Glomerular visceral epithelial cell (primary cell): ENCODE results near the gene PDE4D.

Source experiments
- DNase-seq: peaks from one replicate; pipeline ENCODE4 v3.0.0-alpha.2; 2016; ENCODE audit errors: extremely low spot score

PDE4D gene

DNA sequence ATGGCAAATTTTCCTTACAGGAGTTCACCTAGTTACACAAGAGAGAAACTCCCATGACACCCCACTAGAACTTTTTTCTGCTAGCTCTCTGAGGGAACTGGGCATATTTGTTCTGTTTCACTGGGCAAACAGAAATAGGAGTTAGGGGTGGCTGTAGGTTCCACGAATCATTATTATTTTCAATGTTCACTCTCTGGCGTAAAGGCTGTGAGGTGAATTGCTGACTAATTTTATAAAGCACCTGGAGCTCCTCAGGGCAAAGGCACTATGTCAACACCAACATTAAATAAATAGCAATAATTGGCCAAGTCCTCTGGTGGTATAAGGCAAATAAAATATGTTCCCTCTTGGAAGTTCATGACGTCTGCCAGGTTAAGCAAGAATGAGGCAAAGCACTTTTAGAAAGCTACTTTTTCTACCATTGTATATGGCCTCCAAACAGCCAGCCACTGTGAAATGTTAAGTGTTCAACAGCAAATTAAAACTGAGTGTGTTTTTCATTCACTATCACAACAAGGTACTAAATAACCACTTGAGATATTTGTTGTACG lies 344.6 kb downstream of the PDE4D start:
- no peak for DNase-seq

DNA sequence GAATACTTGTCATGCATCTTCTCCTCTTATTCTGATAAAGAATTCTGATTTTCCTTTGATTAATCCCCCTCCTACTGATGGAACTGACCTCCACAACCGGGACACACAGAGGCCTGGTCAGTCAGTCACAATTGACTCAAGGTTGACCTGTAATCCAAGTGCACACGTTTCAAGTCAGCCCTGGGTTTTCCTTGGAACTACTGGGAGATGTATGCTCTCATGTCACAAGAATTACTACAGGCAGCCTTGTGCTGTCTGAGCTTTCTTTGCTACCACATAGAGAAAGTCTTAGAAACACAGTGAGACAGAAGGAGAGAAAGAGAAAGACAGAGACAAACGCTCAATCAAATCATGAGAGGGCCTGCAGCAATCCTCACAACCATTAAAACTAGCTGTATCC lies 345.8 kb downstream of the PDE4D start:
- DNase-seq = no peak

DNA sequence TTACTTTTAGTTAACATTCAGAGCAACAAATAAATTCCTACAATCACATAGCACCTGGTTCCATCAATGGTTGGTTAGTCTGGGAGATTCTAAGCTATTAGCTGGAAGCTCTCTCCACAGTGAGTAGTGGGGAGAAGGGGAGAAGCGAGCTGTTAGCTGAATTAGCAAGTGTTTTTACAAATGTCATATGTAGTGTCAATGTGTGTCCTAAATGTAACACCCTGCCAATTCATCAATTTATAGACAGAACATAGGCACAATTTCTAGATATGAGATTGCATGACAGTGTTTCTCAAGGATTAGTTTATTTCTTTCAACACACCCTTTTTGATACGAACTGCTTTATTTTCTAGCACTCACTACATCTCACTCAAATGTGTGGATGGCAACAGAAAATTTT lies 349.0 kb downstream of the PDE4D start:
- DNase-seq = no peak

DNA sequence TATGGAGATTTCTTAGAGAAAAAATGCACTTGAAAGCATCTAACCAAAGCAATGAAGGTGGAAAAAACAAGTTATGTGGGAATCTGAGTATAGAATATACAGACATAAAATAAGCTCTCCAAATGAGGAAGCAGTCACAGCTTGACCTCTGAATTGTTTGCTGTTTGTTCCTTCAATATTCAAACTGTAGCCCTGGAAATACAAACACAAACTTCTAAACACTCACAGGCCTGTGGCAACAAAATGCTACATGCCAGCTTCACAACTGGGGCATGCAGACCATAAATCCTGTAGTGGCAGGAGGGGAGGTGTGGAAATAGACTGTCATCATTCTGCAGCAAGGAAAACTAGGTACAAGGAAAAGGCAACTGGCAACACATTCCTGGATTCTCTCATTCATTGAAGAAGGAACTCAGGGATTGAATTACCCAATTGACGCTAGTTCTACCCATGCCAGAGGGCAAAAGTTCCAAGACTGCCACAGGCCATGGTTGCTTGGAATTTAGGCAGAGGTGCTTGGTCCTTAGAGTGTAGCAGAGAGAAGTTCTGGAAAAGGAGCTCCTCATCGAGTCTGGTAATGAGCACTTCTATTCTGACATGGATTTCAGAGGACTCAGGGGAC lies 349.6 kb downstream of the PDE4D start:
- peak; percentile 41 for DNase-seq

DNA sequence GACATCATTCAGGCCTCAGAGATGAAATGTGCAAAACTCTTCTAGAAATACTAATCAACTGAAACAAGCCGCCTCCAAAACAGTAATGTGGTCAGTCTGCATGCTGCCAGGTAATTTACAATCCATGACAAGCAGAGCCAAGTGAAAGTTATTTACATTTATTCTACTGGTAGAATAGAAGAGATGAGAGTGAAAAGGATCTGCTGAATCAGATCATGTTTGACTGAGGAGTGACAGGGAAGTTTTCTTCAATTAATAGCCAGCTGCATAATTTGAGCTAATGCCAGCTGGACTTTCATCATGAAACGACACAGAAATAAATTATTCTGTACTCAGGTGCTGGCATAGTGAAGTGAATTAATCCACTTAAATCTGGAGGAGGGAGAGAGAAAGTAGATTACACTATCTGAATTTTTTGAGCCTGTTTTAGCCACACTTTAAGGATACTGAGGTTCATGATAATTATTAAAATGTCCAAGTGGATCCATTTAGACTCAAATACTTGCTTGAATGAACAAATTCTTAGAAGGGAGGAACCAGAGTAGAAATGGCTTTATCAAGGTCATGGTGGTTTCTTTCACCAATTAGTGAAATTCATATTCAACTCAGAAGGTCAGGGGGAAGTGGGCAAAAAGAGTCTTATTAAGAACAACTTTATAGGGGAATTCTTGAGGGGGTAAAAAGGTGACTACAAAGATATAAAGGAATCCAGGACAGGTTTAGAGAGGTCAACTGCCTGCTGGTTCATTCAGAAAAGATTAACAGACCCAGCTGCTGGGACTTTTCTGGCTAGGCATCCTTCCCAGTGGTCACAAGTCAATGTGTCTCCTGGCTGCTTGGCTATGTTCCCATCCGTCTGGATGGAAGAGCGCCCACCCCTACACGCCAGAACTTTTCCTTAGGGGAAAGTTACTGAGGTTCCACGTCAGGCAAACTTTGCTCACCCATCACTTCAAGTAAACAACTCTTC lies 350.4 kb downstream of the PDE4D start:
- DNase-seq = peak; percentile 80

DNA sequence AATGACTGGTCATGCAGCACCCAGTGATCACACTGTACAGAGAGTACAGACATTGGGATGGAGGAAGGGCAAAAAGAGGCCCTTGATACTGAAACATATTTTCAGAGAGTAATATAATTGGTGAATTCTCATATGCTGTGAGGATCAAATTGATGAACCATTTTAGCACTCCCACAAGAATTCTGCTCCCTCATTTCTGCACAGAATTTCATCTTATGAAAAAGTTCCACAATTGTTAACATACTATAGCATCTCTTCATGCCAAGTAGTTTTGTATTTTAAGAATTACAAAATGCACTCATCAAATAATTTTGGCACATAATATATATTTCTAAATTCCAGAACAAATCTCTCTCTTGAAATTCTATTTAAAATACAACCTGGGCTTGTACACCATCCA lies 351.2 kb downstream of the PDE4D start:
- DNase-seq = no peak

DNA sequence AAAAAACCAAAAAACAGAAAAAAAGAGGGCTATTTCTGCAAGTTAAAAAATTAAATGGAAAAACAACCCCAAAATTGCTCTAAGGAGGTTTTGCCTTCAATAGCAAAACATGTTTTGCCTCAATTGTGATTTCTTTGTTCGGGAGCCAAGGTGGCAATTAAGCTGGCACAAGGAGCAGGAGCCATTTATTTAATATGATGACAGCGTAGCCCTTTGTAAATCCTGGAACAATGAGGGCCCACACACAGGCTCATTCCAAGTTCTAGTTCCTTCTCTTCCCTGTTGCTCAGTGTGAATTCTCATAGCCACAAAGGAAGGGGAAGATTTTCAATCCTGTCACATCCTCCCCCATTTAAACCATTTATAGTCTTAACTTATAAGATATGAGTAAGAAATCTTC lies 353.2 kb downstream of the PDE4D start:
- DNase-seq = no peak

DNA sequence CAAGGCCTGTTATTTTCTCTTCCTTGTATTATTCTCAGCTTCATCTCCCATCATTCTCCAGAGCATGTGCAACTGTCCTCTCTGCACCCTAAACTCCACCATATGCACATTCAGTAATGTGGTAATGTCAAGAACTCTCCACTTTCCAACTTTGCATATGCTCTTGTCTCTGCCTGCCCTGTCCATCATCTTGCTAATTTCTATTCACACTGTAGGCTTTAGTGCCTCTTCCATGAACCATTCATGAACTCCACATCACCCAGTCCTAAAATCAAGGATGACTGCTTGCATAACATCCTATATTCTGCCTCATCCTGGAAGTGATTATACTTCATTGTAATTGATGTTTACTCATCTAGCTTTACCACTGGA lies 354.8 kb downstream of the PDE4D start:
- no peak for DNase-seq

DNA sequence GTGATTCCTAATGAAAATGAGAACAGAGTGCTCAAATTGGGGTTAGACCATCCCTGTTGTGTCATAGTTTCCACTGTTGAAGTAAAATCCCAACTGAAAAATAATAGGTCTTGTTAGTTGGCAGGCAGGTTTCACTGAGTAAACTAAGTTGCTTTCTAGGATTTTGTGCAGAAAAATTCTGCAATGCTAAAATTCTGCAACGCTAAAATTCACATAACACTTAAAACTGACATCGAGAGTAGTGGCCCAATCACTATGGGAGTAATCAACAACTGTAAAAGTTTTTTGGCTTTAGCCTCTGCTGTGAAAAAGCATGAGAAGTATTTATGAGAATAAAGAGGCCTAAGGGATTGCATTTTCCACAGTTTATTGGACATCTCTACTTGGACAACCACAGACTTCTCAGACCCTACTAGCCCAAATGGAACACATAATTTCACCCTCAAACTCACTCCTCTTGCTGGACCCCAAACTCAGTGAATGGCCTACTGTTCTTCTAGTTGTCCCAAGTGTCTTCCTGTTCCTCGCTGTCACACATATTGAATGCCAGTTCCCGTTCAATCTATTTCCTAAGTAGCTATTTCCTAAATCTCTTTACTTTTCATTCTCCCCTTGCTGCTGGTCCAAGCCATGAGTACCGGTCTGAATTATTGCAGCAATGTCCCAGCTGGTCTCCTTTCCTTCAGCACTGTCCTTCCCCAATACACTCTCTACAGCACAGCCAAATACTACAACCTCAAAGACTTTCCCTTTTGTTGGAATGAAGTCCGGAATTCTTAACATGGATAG lies 355.4 kb downstream of the PDE4D start:
- DNase-seq = no peak

DNA sequence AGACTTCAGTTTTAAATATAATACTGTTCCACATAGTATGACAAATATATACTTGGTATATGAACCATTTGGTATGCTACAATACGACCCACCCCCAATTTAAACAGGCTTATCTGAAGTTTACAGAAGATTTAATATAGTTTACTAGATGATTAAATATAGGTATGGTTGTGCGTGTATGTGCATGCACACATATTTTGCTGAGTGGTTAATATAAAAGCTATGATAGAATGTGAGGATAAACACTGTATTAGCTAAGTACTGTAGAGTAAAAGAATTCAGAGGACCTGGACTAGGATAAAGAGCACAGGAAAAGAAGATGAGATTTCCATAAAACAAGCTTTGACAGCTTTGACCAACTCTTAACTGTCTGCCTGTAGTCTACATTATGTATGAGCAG lies 356.7 kb downstream of the PDE4D start:
- DNase-seq = no peak

DNA sequence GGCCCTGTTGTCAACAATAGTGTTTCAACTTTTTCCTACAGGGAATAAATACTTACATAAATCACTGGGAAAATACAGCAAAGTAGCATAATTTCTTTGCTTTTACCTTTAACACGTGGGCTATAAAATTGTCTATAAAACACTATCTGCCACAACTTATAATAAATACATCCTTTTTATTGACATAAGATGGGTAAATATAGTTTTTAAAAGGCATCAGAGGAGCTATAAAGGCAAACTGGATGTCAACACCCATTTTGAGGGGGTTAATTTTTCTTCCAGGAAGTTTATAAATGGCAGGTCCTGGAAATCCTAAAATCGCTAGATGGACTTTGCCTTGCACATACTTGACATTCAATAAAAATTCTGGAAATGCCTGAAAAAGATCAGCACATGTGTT lies 358.0 kb downstream of the PDE4D start:
- no peak for DNase-seq

DNA sequence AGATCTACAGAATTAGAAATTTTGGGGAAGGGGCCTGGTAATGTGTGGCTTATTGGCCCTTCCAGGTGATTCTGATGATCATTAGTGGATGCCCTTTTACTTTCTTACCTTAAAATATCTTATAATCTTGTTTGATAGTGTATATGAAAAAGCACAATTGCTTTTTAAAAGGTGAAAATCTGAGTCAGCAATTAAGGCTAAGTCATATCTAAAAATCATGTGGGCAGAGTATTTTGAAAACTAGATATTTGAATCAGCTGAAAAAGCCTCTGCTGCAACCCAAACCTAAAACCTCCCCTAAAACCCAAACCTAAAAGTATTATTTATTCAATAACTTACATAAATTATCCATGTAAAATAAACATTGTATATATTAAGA lies 359.8 kb downstream of the PDE4D start:
- DNase-seq = no peak

DNA sequence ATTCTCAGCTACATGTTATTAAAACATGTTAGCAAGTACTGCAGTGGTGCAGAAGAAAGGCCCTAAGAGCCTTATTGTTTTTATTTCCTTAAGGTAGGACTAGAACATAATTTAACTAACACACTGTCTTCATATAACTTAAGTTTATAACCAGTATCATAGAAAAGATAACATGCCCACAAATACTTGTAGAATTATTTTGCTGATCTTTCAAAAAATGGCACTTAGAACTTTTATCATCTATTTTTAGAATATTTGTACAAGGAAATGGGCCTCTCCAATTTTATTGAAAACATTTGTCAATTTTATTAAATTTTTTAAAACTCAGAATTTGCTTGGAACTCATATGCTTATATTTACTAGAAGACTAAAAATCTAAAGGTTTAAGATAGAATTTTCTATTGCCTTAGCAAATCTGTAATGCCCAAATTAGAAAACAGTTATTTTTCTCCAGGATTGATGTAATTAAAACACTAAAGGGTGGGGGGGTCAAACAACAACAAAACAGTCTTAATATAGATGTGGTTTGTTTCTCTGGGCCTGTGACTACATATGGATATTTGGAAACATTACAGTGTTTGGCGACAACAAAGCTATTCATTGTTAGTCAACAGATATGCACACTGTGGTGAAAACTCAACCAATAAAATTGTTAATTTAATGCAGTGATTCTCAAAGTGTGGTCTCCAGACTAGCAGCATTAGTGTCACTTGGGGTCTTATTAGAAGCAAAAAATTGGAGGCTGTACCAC lies 360.4 kb downstream of the PDE4D start:
- no peak for DNase-seq

DNA sequence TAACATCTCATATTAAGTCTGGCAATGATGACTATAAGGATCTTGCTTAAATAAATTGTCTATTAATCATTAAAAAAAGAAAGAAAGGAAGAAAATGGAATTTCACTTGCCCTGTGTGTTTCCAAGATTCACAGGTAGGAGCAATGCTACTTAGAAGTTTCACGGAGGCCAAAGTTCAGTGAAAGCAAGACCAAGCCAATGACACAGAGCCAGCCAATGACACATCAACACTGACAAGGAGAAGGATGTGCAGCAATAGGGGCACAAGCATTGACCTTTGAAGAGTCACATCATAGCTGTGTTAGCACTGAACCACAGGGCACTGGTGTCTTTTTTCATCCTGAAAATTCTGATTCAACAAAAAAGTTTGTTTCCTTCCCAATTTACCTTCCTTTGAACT lies 364.3 kb downstream of the PDE4D start:
- DNase-seq = no peak

DNA sequence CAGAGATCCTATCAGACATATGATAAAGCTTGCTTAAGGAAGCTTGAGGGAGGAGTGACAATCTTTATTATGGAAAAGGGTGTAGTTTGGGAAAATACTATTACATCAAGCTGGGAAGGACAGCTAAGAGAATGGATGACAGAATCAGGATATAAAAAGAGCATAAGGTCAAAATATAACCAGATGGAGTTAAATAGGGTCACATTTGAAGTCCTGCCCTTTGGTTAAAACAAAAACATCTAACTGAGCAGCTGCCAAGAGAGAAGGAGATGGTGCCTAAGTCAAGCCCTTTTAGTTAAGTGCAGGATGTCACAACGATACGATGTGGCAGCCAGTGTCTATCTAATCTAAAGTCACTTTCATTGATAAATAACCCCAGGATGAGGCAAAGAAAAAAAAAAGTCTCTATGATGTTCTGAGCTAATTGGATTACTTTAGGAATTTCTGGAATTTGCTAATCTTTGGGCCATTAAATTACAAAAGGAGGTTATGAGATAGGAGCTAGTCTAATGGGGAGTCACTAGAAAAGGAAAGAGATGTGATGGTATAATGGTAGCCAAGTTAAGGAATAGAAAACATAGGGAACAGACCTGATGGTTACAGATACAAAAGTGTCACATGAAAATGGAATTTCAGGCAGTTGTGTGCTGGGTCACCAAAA lies 365.2 kb downstream of the PDE4D start:
- DNase-seq = no peak

DNA sequence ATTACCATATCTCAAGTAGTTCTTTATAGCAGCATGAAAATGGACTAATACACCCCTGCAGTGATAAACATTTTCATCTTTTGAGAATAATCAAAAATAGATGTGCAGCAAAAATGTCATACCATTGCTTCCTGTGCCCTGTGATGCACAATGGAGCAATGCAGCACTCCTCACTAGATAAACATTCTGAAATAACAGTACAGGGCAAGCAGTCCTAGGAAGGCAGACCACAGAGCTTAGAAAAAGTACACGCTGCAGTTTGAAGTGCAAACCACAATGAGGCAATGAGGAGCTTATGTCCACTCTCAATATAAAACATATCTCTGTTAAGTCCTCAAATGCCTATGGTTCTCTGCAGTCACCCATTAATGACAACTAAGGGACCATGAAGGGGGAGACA lies 367.6 kb downstream of the PDE4D start:
- peak; percentile 53 for DNase-seq

DNA sequence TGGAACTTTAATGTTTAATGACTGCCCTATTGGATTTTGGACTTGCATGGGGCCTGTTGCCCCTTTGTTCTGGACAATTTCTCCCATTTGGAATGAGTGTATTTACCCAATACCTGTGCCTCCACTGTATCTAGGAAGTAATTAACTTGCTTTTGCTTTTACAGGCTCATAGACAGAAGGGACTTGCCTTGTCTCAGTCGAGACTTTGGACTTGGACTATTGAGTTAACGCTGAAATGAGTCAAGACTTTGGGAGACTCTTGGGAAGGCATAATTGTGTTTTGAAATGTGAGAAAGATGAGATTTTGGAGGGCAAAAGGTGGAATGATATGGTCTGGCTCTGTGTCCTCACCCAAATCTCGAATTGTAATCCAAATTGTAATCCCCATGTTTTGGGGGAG lies 368.2 kb downstream of the PDE4D start:
- no peak for DNase-seq

DNA sequence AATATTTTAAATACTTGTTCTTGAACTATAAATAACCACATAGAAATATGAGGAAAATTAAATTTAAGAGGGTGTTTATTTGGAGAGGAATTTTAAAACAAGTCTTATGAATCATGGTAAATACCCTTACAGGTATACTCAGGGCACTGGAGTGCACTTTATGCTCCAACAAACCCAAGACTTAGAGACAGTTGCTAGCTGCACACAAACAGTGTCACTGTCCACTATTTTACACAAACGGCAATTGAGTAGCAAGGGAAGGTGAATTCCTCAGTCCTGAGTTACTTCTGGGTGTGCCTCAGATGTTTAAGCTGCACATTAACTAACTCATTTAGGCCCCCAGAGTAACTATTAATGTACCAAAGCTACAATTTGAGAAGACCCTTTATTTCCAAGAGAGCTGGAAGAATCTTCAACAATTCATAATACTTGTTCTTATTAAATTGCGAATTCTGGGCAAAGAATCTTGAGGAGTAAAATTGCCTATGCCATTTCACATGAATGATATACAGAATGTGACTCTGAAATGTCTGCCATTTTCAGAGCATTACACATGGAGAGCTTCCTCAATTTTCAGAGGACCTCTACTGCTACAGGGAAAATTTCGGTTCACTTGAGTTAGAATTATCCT lies 371.2 kb downstream of the PDE4D start:
- DNase-seq = peak; percentile 28

DNA sequence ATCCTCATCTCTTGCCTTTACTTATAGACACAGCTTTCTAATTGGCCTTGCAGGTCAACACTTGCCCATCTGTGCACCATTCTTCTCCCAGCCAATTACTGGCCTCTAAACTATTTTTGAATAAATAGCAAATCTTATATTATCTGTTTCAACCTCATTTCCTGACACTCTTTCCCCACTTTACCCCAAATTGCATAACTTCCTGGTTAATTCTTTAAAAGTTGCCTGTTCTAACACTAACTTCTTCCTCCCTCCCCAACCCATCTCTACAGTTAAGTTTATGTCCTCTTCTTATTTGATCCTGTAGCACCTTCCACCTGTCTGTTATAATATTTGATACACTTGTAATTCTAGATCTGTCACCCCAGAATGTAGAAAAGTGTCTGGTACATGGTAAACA lies 372.1 kb downstream of the PDE4D start:
- DNase-seq = no peak

DNA sequence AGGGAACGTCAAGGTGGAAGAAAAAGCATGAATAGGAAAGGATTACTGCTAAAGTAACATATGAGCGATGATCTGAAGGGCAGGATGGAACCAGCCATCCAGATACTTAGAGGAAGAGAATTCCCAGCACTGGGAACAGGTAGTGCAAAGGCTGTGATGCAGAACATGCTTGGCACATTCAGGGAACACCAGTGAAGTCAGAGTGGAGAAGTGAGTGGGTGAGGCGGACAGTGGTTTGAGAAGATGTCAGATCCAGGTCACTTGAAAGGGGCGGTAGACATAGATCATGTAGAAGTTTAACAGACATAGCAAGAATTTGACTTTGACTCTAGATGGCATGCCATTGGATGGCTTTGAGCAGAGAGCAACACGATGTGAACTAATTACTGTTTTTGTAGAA lies 374.2 kb downstream of the PDE4D start:
- no peak for DNase-seq
